ENCODE data around the gene SLC35F3.

Gene SLC35F3

DNA sequence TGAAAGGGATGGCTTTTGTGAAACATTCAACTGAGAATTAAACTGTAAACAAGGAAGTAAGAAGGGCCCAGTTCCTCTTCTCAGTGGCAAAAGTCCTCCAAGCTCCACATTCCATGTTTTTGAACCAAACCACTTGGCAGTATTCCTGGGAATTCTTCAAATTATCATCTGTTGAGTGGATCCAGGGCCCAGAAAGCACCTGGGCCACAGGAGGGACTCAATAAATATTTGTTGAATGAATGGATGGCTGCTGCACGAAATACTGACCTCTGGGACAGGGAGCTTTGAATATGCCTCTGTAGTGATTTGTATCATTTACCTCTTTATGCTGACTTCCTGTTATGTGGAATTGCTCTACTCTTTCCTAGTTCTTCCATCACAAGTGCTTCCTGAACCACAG, 4.7 kb downstream of the SLC35F3 start:
- H3K36me3 ChIP-seq (replicated peaks in 1 of 2; ENCODE audit: control insufficient read depth in 2 of 2, insufficient read depth in 2 of 2, low read length in 2 of 2), result no peaks in the 10 kb centered on the region
- no peak overlapping the region for H3K14ac ChIP-seq (ENCODE audit: low read length)
- DNase-seq (ENCODE audit: low spot score), result no peak
- no peak overlapping the region for H3K4ac ChIP-seq (ENCODE audit: low read length)
- no peak overlapping the region for H4K8ac ChIP-seq (ENCODE audit: low read depth, low read length)
- no peak overlapping the region for H3K9ac ChIP-seq (ENCODE audit: low read depth, low read length, poor library complexity)
- H2BK120ac ChIP-seq (ENCODE audit: low read depth, low read length), result no peak overlapping the region
- no CpG with 5 or more reads among the region's 1 CpG for WGBS, 2 donors (ENCODE audit: extremely low coverage in 2 of 2, insufficient read length in 2 of 2, insufficient replicate concordance in 1 of 2)
- peaks cover 2 to 32% (median 14%) of the 10 kb centered on the region in 3 experiments for H3K27me3 ChIP-seq (ENCODE audit: control insufficient read depth in 3 of 3, insufficient read depth in 3 of 3, low read depth in 1 of 3, low read length in 3 of 3)
- H3K27ac ChIP-seq (replicated peaks; ENCODE audit: low read length), result no peak overlapping the region
- no peak overlapping the region for H2BK5ac ChIP-seq (ENCODE audit: low read length)
- peaks cover 0 to 2% of the 10 kb centered on the region in 2 donors for H3K4me1 ChIP-seq (ENCODE audit: control insufficient read depth in 2 of 2, insufficient read depth in 1 of 2, low read depth in 1 of 2, low read length in 2 of 2)
- H4K91ac ChIP-seq (ENCODE audit: low read depth, low read length, poor library complexity), result no peak overlapping the region
- H3K9me3 ChIP-seq (replicated peaks in 1 of 2; ENCODE audit: control insufficient read depth in 2 of 2, insufficient read depth in 1 of 2, low read depth in 1 of 2, low read length in 2 of 2), result peaks cover 0 to 3% of the 10 kb centered on the region in 2 donors
- no peak overlapping the region for H3K4me2 ChIP-seq (ENCODE audit: insufficient read depth, low read length, poor library complexity, severe bottlenecking)
- no peak overlapping the region for H3K4me3 ChIP-seq (ENCODE audit: low read length in 2 of 2)
- no peaks in the 10 kb centered on the region for H3K79me1 ChIP-seq (ENCODE audit: low read depth, low read length)
- H3K23ac ChIP-seq (ENCODE audit: low read depth, low read length, poor library complexity), result no peak overlapping the region
- no peak overlapping the region for H3K18ac ChIP-seq (ENCODE audit: low read length)
- no peak overlapping the region for H2AK5ac ChIP-seq (ENCODE audit: low read depth, low read length)
- no peak overlapping the region for H2BK12ac ChIP-seq (ENCODE audit: low read length)
- no peak overlapping the region for H2AFZ ChIP-seq (ENCODE audit: low read length)
- no peak overlapping the region for H2BK15ac ChIP-seq (ENCODE audit: low read length)

- Histone ChIP-seq H3K9me3 (replicated peaks in 1 of 2; ENCODE audit: control insufficient read depth in 2 of 2, insufficient read depth in 1 of 2, low read depth in 1 of 2, low read length in 2 of 2) (no peaks in the 10 kb centered on the region), H3K4me1 (ENCODE audit: control insufficient read depth in 2 of 2, insufficient read depth in 1 of 2, low read depth in 1 of 2, low read length in 2 of 2) (no peaks in the 10 kb centered on the region), H3K79me1 (ENCODE audit: low read depth, low read length) (no peaks in the 10 kb centered on the region), H3K23ac (ENCODE audit: low read depth, low read length, poor library complexity) (no peak overlapping the region), H3K27ac (replicated peaks; ENCODE audit: low read length) (no peak overlapping the region), H3K27me3 (ENCODE audit: control insufficient read depth in 3 of 3, insufficient read depth in 3 of 3, low read depth in 1 of 3, low read length in 3 of 3) (no peaks in the 10 kb centered on the region), H4K91ac (ENCODE audit: low read depth, low read length, poor library complexity) (no peak overlapping the region), H3K4ac (ENCODE audit: low read length) (no peak overlapping the region), H3K4me3 (ENCODE audit: low read length in 2 of 2) (no peak overlapping the region), H3K9ac (ENCODE audit: low read depth, low read length, poor library complexity) (no peak overlapping the region), H3K4me2 (ENCODE audit: insufficient read depth, low read length, poor library complexity, severe bottlenecking) (no peak overlapping the region), H2BK5ac (ENCODE audit: low read length) (no peak overlapping the region), H2BK120ac (ENCODE audit: low read depth, low read length) (no peak overlapping the region), H2AK5ac (ENCODE audit: low read depth, low read length) (no peak overlapping the region), H3K14ac (ENCODE audit: low read length) (no peak overlapping the region), H2BK12ac (ENCODE audit: low read length) (no peak overlapping the region), H2AFZ (ENCODE audit: low read length) (no peak overlapping the region), H3K36me3 (replicated peaks in 1 of 2; ENCODE audit: control insufficient read depth in 2 of 2, insufficient read depth in 2 of 2, low read length in 2 of 2) (no peaks in the 10 kb centered on the region), H4K8ac (ENCODE audit: low read depth, low read length) (no peak overlapping the region), H3K18ac (ENCODE audit: low read length) (no peak overlapping the region), H2BK15ac (ENCODE audit: low read length) (no peak overlapping the region)
- no peak for DNase-seq (ENCODE audit: low spot score)
- WGBS, 2 donors (ENCODE audit: extremely low coverage in 2 of 2, insufficient read length in 2 of 2, insufficient replicate concordance in 1 of 2), result no CpG with 5 or more reads among the region's 8 CpGs
These were observed 8.0 kb downstream of the SLC35F3 start for GRCh38 chr1:233912447-233912846.

GRCh38 chr1:233912909-233913308, 8.4 kb downstream of the SLC35F3 start:
- H3K4me3 ChIP-seq (ENCODE audit: low read length in 2 of 2), result no peak overlapping the region
- H3K4me2 ChIP-seq (ENCODE audit: insufficient read depth, low read length, poor library complexity, severe bottlenecking), result no peak overlapping the region
- no peak overlapping the region for H2BK5ac ChIP-seq (ENCODE audit: low read length)
- no peaks in the 10 kb centered on the region for H3K79me1 ChIP-seq (ENCODE audit: low read depth, low read length)
- H3K18ac ChIP-seq (ENCODE audit: low read length), result no peak overlapping the region
- no peak overlapping the region for H3K27ac ChIP-seq (replicated peaks; ENCODE audit: low read length)
- DNase-seq (ENCODE audit: low spot score), result no peak
- H3K23ac ChIP-seq (ENCODE audit: low read depth, low read length, poor library complexity), result no peak overlapping the region
- no peak overlapping the region for H2BK12ac ChIP-seq (ENCODE audit: low read length)
- H2AK5ac ChIP-seq (ENCODE audit: low read depth, low read length), result no peak overlapping the region
- H2BK120ac ChIP-seq (ENCODE audit: low read depth, low read length), result no peak overlapping the region
- no peak overlapping the region for H3K14ac ChIP-seq (ENCODE audit: low read length)
- no peak overlapping the region for H2AFZ ChIP-seq (ENCODE audit: low read length)
- H4K8ac ChIP-seq (ENCODE audit: low read depth, low read length), result no peak overlapping the region
- H3K9me3 ChIP-seq (replicated peaks in 1 of 2; ENCODE audit: control insufficient read depth in 2 of 2, insufficient read depth in 1 of 2, low read depth in 1 of 2, low read length in 2 of 2), result no peaks in the 10 kb centered on the region
- no CpG with 5 or more reads among the region's 4 CpGs for WGBS, 2 donors (ENCODE audit: extremely low coverage in 2 of 2, insufficient read length in 2 of 2, insufficient replicate concordance in 1 of 2)
- H3K36me3 ChIP-seq (replicated peaks in 1 of 2; ENCODE audit: control insufficient read depth in 2 of 2, insufficient read depth in 2 of 2, low read length in 2 of 2), result no peaks in the 10 kb centered on the region
- H3K9ac ChIP-seq (ENCODE audit: low read depth, low read length, poor library complexity), result no peak overlapping the region
- no peak overlapping the region for H2BK15ac ChIP-seq (ENCODE audit: low read length)
- peaks cover 0 to 2% of the 10 kb centered on the region in 2 donors for H3K4me1 ChIP-seq (ENCODE audit: control insufficient read depth in 2 of 2, insufficient read depth in 1 of 2, low read depth in 1 of 2, low read length in 2 of 2)
- no peaks in the 10 kb centered on the region for H3K27me3 ChIP-seq (ENCODE audit: control insufficient read depth in 3 of 3, insufficient read depth in 3 of 3, low read depth in 1 of 3, low read length in 3 of 3)
- H4K91ac ChIP-seq (ENCODE audit: low read depth, low read length, poor library complexity), result no peak overlapping the region
- no peak overlapping the region for H3K4ac ChIP-seq (ENCODE audit: low read length)

GRCh38 chr1:233916706-233917105, 12.2 kb downstream of the SLC35F3 start:
- Histone ChIP-seq H2AK5ac (ENCODE audit: low read depth, low read length) (no peak overlapping the region), H3K23ac (ENCODE audit: low read depth, low read length, poor library complexity) (no peak overlapping the region), H3K14ac (ENCODE audit: low read length) (no peak overlapping the region), H3K9ac (ENCODE audit: low read depth, low read length, poor library complexity) (no peak overlapping the region), H3K27ac (replicated peaks; ENCODE audit: low read length) (no peak overlapping the region), H3K4me2 (ENCODE audit: insufficient read depth, low read length, poor library complexity, severe bottlenecking) (no peak overlapping the region), H2BK120ac (ENCODE audit: low read depth, low read length) (no peak overlapping the region), H3K27me3 (ENCODE audit: control insufficient read depth in 3 of 3, insufficient read depth in 3 of 3, low read depth in 1 of 3, low read length in 3 of 3) (no peaks in the 10 kb centered on the region), H4K8ac (ENCODE audit: low read depth, low read length) (no peak overlapping the region), H3K9me3 (replicated peaks in 1 of 2; ENCODE audit: control insufficient read depth in 2 of 2, insufficient read depth in 1 of 2, low read depth in 1 of 2, low read length in 2 of 2) (no peaks in the 10 kb centered on the region), H3K4me3 (ENCODE audit: low read length in 2 of 2) (no peak overlapping the region), H2BK15ac (ENCODE audit: low read length) (no peak overlapping the region), H3K36me3 (replicated peaks in 1 of 2; ENCODE audit: control insufficient read depth in 2 of 2, insufficient read depth in 2 of 2, low read length in 2 of 2) (no peaks in the 10 kb centered on the region), H3K18ac (ENCODE audit: low read length) (no peak overlapping the region), H3K4ac (ENCODE audit: low read length) (no peak overlapping the region), H3K4me1 (ENCODE audit: control insufficient read depth in 2 of 2, insufficient read depth in 1 of 2, low read depth in 1 of 2, low read length in 2 of 2) (peaks cover 0 to 3% of the 10 kb centered on the region in 2 donors), H2BK5ac (ENCODE audit: low read length) (no peak overlapping the region), H2AFZ (ENCODE audit: low read length) (no peak overlapping the region), H3K79me1 (ENCODE audit: low read depth, low read length) (no peaks in the 10 kb centered on the region), H2BK12ac (ENCODE audit: low read length) (no peak overlapping the region), H4K91ac (ENCODE audit: low read depth, low read length, poor library complexity) (no peak overlapping the region)
- WGBS, 2 donors (ENCODE audit: extremely low coverage in 2 of 2, insufficient read length in 2 of 2, insufficient replicate concordance in 1 of 2), result no CpG with 5 or more reads among the region's 5 CpGs
- DNase-seq (ENCODE audit: low spot score), result no peak

Data from neuronal stem cell (in vitro differentiated cells).